K562 (cell line): ENCODE data around the gene LY6G5B.
A peak's percentile ranks its signal among the peaks of the same experiment; 100 is the strongest.

Source experiments
- BRF2 ChIP-seq: IDR thresholded peaks from 3 replicates; pipeline ENCODE4 v1.6.1; 2011; ENCODE audit warnings: borderline replicate concordance, mild to moderate bottlenecking; ENCODE audit not compliant: insufficient read length, insufficient read depth
- HMG20A ChIP-seq: fragments of 450-650 bp; formaldehyde crosslinking; conservative IDR thresholded peaks from 2 replicates; pipeline ENCODE4 v1.4.0; 2020; ENCODE audit warnings: mild to moderate bottlenecking, mixed read lengths
- L3MBTL2 ChIP-seq: fragments of 450-650 bp; IDR thresholded peaks from 2 replicates; pipeline ENCODE4 v1.6.1; 2016; ENCODE audit warnings: mild to moderate bottlenecking, moderate library complexity
- POLR2AphosphoS2 ChIP-seq: IDR thresholded peaks from 2 replicates; pipeline ENCODE4 v1.6.1; 2012; ENCODE audit warnings: low read length, improper control_type of control experiment

- peak; percentile 54; the same call in 1 of the 2 replicates for TF ChIP-seq POLR2AphosphoS2
- no peak for TF ChIP-seq BRF2
- TF ChIP-seq L3MBTL2: peak; percentile 75
- no peak for TF ChIP-seq HMG20A
Measured at GRCh38 chr6:31702819-31703716, 33.3 kb downstream of the LY6G5B start, which contains the start of gene ABHD16A.
